GM12878 (cell line): ENCODE data around the gene AQP9. TPM values are rescaled to one million over a fixed set of nuclear protein-coding genes. Genes with fewer than 3 reads are reported as not detected.

ENCODE experiments used
- ATAC-seq: fragments of 200-7000 bp; cut with Tn5 transposase; 3 replicates; pipeline ENCODE4 v1.9.1; 2020; ENCODE audit warnings: mild to moderate bottlenecking, moderate library complexity
- BruUV-seq: library from RNA; stranded (reverse); fragments of 400-500 nt; replicated peaks from 2 replicates; lab custom pipeline; 2021; lab: Mats Ljungman, UMichigan
- CTCF ChIA-PET: fragments of 300-600 bp; sonication (Branson Sonifier 250); formaldehyde crosslinking; extraction: SDS; loops from one replicate; lab custom pipeline; 2021; ENCODE audit warnings: inconsistent platforms; lab: Yijun Ruan, JAX
- POLR2A ChIA-PET: fragments of 350-600 bp; formaldehyde crosslinking; extraction: SDS; loops from one replicate; lab custom pipeline; 2021; ENCODE audit warnings: inconsistent platforms; lab: Charles Lee
- RAD21 ChIA-PET: fragments of 300-600 bp; sonication (Branson Sonifier 250); formaldehyde crosslinking; loops from one replicate; lab custom pipeline; 2023; ENCODE audit warnings: antibody characterized with exemption; ENCODE audit not compliant: unreplicated experiment; lab: Charles Lee
- SMC1A ChIA-PET: fragments of 300-600 bp; sonication (Branson Sonifier 250); formaldehyde crosslinking; loops from one replicate; lab custom pipeline; 2023; ENCODE audit not compliant: unreplicated experiment, uncharacterized antibody; lab: Charles Lee
- DNase-seq: peaks from one replicate; pipeline ENCODE4 v3.0.0-alpha.2; 2011; ENCODE audit warnings: low read depth, low spot score
- FAIRE-seq: peaks from 3 replicates; lab custom pipeline; 2011; peaks lifted over from hg19 to GRCh38; lab: Jason Lieb, UNC
- H2AFZ ChIP-seq: 2 replicates; pipeline ENCODE4 v1.6.0; 2011; ENCODE audit warnings: low read depth, low read length, control low read depth; ENCODE audit not compliant: control insufficient read depth
- H3K27ac ChIP-seq: 2 replicates; pipeline ENCODE4 v1.5.1; 2011; ENCODE audit warnings: control low read depth; ENCODE audit not compliant: control insufficient read depth, insufficient read depth
- H3K27me3 ChIP-seq, 2 experiments: replicated peaks in 1 of 2; 2 replicates each; pipeline versions ENCODE4 v1.6.0 to v1.6.1; 2011; ENCODE audit warnings: low read length in 1 of 2; ENCODE audit not compliant: control insufficient read depth in 2 of 2, insufficient read depth in 2 of 2
- H3K36me3 ChIP-seq, 2 experiments: 2 replicates each; pipeline ENCODE4 v1.5.1; 2011; ENCODE audit warnings: low read length in 1 of 2; ENCODE audit not compliant: control insufficient read depth in 2 of 2, insufficient read depth in 2 of 2
- H3K4me1 ChIP-seq: 2 replicates; pipeline ENCODE4 v1.6.1; 2011; ENCODE audit warnings: mild to moderate bottlenecking, low read length, moderate library complexity, mixed read lengths; ENCODE audit not compliant: control insufficient read depth, insufficient read depth
- H3K4me2 ChIP-seq: 2 replicates; pipeline ENCODE4 v1.6.0; 2011; ENCODE audit warnings: control low read depth; ENCODE audit not compliant: control insufficient read depth, insufficient read depth
- H3K4me3 ChIP-seq: fragments of 200-600 bp; sonication (generic); 2 replicates; pipeline ENCODE4 v1.5.1; 2016
- H3K79me2 ChIP-seq: 2 replicates; pipeline ENCODE4 v1.6.0; 2011; ENCODE audit warnings: low read length; ENCODE audit not compliant: control insufficient read depth, insufficient read depth
- H3K9ac ChIP-seq: 2 replicates; pipeline ENCODE4 v1.8.0; 2011; ENCODE audit warnings: low read length, control low read depth, mixed read lengths; ENCODE audit not compliant: control insufficient read depth, insufficient read depth
- H3K9me3 ChIP-seq: replicated peaks from 3 replicates; pipeline ENCODE4 v1.5.1; 2011; ENCODE audit warnings: mild to moderate bottlenecking, low read length; ENCODE audit not compliant: control insufficient read depth, insufficient read depth
- H4K20me1 ChIP-seq: 2 replicates; pipeline ENCODE4 v1.6.0; 2011; ENCODE audit not compliant: control insufficient read depth, insufficient read depth
- CBX3 ChIP-seq: fragments of 200-600 bp; sonication (generic); IDR thresholded peaks from 2 replicates; pipeline ENCODE4 v1.6.1; 2016; ENCODE audit warnings: low read depth, borderline replicate concordance
- NR2C2 ChIP-seq: IDR thresholded peaks from 2 replicates; pipeline ENCODE4 v1.6.1; 2011; ENCODE audit warnings: borderline replicate concordance, low read depth; ENCODE audit not compliant: control insufficient read depth, insufficient read length
- SMARCA5 ChIP-seq: fragments of 450-650 bp; IDR thresholded peaks from 2 replicates; pipeline ENCODE4 v1.6.1; 2017; ENCODE audit warnings: mild to moderate bottlenecking
- SRF ChIP-seq, 2 experiments: IDR thresholded peaks; 2 replicates each; pipeline ENCODE4 v1.6.1; 2011; ENCODE audit warnings: low read depth in 2 of 2, low read length in 2 of 2, mild to moderate bottlenecking in 1 of 2, moderate library complexity in 1 of 2
- TCF7 ChIP-seq: IDR thresholded peaks from 2 replicates; pipeline ENCODE4 v1.6.1; 2014; ENCODE audit warnings: antibody characterized with exemption, borderline replicate concordance
- YBX1 ChIP-seq: fragments of 450-650 bp; IDR thresholded peaks from 2 replicates; pipeline ENCODE4 v1.6.1; 2016; ENCODE audit warnings: antibody characterized with exemption
- WGBS: methylation state at CpG from one replicate; pipeline ENCODE4 v1.1.6; 2016; ENCODE audit warnings: low lambda C conversion rate; ENCODE audit not compliant: insufficient replicate concordance, insufficient coverage; ENCODE audit errors: missing lambda C conversion rate; 5-methylcytosine and 5-hydroxymethylcytosine counted together
- in situ Hi-C: fragments of 300-500 bp; cut with MboI; formaldehyde crosslinking; loops from 9 replicates; pipeline ENCODE4 v1.14.3; 2018; ENCODE audit warnings: mixed read lengths
- intact Hi-C: fragments of 100-400 bp; cut with micrococcal nuclease; formaldehyde crosslinking; loops from one replicate; pipeline ENCODE4 v1.14.2; 2022; ENCODE audit not compliant: unreplicated experiment
- polyA plus RNA-seq, 11 experiments: library from polyadenylated mRNA; depleted of rRNA in 4 of 11; unstranded in 6 of 11; stranded (reverse) in 5 of 11; fragments of >200 nt; fragmentation: Nextera tagmentation in 4 of 11; fragmentation: Illumina TruSeq in 1 of 11; extraction: Ambion mirVana in 4 of 11; extraction: Trizol in 1 of 11; gene quantifications; 1 replicate in 1 of 11; 2 replicates in 10 of 11; pipeline versions ENCODE4 v1.2.1 to v1.2.3, GENCODE V29; 2011 to 2016; ENCODE audit warnings: inconsistent platforms in 2 of 11, missing spikeins in 2 of 11, low read depth in 1 of 11
- total RNA-seq, 4 experiments: library from RNA; depleted of rRNA in 3 of 4; stranded (reverse); fragments of >200 nt in 3 of 4; fragmentation: Illumina TruSeq in 1 of 4; extraction: Trizol in 1 of 4; gene quantifications; 2 replicates each; pipeline versions ENCODE4 v1.2.1 to v1.2.3, GENCODE V29; 2013 to 2021
- TF ChIP-seq, protein P1 (sequence below): fragments of 450-650 bp; IDR thresholded peaks from 2 replicates; pipeline ENCODE4 v1.6.1; 2017; ENCODE audit warnings: mild to moderate bottlenecking
- TF ChIP-seq, protein P2 (sequence below): fragments of 450-650 bp; formaldehyde crosslinking; IDR thresholded peaks from 2 replicates; pipeline ENCODE4 v1.4.0; 2022; ENCODE audit warnings: mild to moderate bottlenecking, moderate library complexity

Gene AQP9
- total and polyA plus RNA-seq, 10 of the 15 experiments (the other 5 are each of a cell fraction or from before 2014, with no cell fraction given), result 0.05 to 3.0 (median 0.22) TPM

DNA sequence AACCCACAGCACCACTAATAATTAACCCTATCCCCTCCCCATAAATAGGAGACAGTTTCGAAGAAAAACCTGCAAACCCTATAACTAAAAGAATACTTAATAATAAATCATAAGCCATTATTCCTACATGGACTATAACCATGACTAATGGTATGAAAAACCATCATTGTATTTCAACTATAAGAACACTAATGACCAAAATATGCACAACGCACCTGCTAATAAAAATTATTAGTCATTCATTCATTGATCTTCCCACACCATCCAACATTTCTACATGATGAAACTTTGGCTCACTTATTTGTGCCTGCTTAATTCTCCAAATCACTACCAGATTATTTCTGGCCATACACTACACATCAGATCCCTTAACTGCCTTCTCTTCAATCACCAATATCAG is 16.6 kb downstream of the AQP9 start:
- FAIRE-seq (no peak), ATAC-seq (no peak), DNase-seq (no peak)
- CTCF ChIA-PET, result no interaction called here
- H4K20me1 ChIP-seq, result no peaks in the 10 kb centered on the region
- H3K36me3 ChIP-seq, result no peaks in the 10 kb centered on the region
- no peak overlapping the region for H2AFZ ChIP-seq
- TF ChIP-seq YBX1, result no peak
- TF ChIP-seq, protein P1, sequence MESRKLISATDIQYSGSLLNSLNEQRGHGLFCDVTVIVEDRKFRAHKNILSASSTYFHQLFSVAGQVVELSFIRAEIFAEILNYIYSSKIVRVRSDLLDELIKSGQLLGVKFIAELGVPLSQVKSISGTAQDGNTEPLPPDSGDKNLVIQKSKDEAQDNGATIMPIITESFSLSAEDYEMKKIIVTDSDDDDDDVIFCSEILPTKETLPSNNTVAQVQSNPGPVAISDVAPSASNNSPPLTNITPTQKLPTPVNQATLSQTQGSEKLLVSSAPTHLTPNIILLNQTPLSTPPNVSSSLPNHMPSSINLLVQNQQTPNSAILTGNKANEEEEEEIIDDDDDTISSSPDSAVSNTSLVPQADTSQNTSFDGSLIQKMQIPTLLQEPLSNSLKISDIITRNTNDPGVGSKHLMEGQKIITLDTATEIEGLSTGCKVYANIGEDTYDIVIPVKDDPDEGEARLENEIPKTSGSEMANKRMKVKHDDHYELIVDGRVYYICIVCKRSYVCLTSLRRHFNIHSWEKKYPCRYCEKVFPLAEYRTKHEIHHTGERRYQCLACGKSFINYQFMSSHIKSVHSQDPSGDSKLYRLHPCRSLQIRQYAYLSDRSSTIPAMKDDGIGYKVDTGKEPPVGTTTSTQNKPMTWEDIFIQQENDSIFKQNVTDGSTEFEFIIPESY, result no peak
- no peak for TF ChIP-seq CBX3
- TF ChIP-seq SMARCA5, result no peak
- no peak for TF ChIP-seq SRF (IDR thresholded peaks at IDR 0.05; ENCODE audit: low read depth in 2 of 2, low read length in 2 of 2)
- TF ChIP-seq, protein P2, sequence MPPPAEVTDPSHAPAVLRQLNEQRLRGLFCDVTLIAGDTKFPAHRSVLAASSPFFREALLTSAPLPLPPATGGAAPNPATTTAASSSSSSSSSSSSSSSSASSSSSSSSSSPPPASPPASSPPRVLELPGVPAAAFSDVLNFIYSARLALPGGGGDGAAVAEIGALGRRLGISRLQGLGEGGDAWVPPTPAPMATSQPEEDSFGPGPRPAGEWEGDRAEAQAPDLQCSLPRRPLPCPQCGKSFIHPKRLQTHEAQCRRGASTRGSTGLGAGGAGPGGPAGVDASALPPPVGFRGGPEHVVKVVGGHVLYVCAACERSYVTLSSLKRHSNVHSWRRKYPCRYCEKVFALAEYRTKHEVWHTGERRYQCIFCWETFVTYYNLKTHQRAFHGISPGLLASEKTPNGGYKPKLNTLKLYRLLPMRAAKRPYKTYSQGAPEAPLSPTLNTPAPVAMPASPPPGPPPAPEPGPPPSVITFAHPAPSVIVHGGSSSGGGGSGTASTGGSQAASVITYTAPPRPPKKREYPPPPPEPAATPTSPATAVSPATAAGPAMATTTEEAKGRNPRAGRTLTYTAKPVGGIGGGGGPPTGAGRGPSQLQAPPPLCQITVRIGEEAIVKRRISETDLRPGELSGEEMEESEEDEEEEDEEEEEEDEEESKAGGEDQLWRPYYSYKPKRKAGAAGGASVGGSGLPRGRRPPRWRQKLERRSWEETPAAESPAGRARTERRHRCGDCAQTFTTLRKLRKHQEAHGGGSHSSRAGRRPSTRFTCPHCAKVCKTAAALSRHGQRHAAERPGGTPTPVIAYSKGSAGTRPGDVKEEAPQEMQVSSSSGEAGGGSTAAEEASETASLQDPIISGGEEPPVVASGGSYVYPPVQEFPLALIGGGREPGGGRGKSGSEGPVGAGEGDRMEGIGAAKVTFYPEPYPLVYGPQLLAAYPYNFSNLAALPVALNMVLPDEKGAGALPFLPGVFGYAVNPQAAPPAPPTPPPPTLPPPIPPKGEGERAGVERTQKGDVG (CRISPR knock-in tag), result no peak
- TF ChIP-seq NR2C2, result no peak
- no peak for TF ChIP-seq TCF7
- no TSS peak for BruUV-seq
- no peaks in the 10 kb centered on the region for H3K9me3 ChIP-seq
- intact Hi-C loops (no loop called here), in situ Hi-C loops (no loop called here)
- no peaks in the 10 kb centered on the region for H3K79me2 ChIP-seq
- H3K27me3 ChIP-seq, result no peaks in the 10 kb centered on the region
- H3K27ac ChIP-seq, result no peak overlapping the region
- no peak overlapping the region for H3K4me2 ChIP-seq
- no peak overlapping the region for H3K4me3 ChIP-seq
- no peaks in the 10 kb centered on the region for H3K4me1 ChIP-seq
- POLR2A ChIA-PET, result no interaction called here
- H3K9ac ChIP-seq, result no peak overlapping the region
- RAD21 ChIA-PET, result no interaction called here
- 61% methylated on average over 2 of the region's 2 CpGs for WGBS
- SMC1A ChIA-PET, result no interaction called here
